IPS-20b (cell line): ENCODE data around the gene CALU.

Experiments used
- H3K27ac ChIP-seq: one replicate; pipeline ENCODE4 v1.5.1; 2013; ENCODE audit warnings: low read length
- H3K27me3 ChIP-seq: 2 replicates; pipeline ENCODE4 v1.6.1; 2013; ENCODE audit warnings: mild to moderate bottlenecking, low read length, inconsistent platforms; ENCODE audit not compliant: insufficient read depth
- H3K36me3 ChIP-seq: 2 replicates; pipeline ENCODE4 v1.6.1; 2013; ENCODE audit warnings: low read depth, mild to moderate bottlenecking, inconsistent platforms, low read length, moderate library complexity; ENCODE audit not compliant: insufficient read depth
- H3K4me1 ChIP-seq: 2 replicates; pipeline ENCODE4 v1.6.1; 2013; ENCODE audit warnings: mild to moderate bottlenecking, control low read depth, inconsistent platforms, low read length, moderate library complexity; ENCODE audit not compliant: insufficient read depth
- H3K4me3 ChIP-seq: 2 replicates; pipeline ENCODE4 v1.5.1; 2013; ENCODE audit warnings: mild to moderate bottlenecking, low read length, inconsistent platforms
- H3K9ac ChIP-seq: 2 replicates; pipeline ENCODE4 v1.6.1; 2013; ENCODE audit warnings: low read depth, mild to moderate bottlenecking, inconsistent platforms, low read length, moderate library complexity
- H3K9me3 ChIP-seq: 2 replicates; pipeline ENCODE4 v1.6.1; 2013; ENCODE audit warnings: mild to moderate bottlenecking, low read depth, low read length, inconsistent platforms; ENCODE audit not compliant: insufficient read depth

The CALU gene

GRCh38 chr7:128777156-128778123 lies 38.3 kb downstream of the CALU start:
- no peaks in the 10 kb centered on the region for H3K4me1 ChIP-seq
- no peak overlapping the region for H3K27ac ChIP-seq
- H3K4me3 ChIP-seq: no peak overlapping the region
- peaks cover 5% of the 10 kb centered on the region for H3K36me3 ChIP-seq
- no peak overlapping the region for H3K9ac ChIP-seq
- peaks cover 11% of the 10 kb centered on the region; the same call in 1 of the 2 replicates for H3K9me3 ChIP-seq
- H3K27me3 ChIP-seq: no peaks in the 10 kb centered on the region

GRCh38 chr7:128778946-128779345 lies 39.8 kb downstream of the CALU start:
- Histone ChIP-seq H3K4me3 (no peak overlapping the region), H3K27me3 (no peaks in the 10 kb centered on the region), H3K9me3 (peaks cover 11% of the 10 kb centered on the region; the same call in 1 of the 2 replicates), H3K27ac (no peak overlapping the region), H3K36me3 (no peaks in the 10 kb centered on the region), H3K4me1 (no peaks in the 10 kb centered on the region), H3K9ac (no peak overlapping the region)

GRCh38 chr7:128781126-128781525 lies 42.0 kb downstream of the CALU start:
- H3K4me3 ChIP-seq: no peak overlapping the region
- peaks cover 11% of the 10 kb centered on the region; the same call in 1 of the 2 replicates for H3K9me3 ChIP-seq
- no peak overlapping the region for H3K9ac ChIP-seq
- H3K4me1 ChIP-seq: no peaks in the 10 kb centered on the region
- no peak overlapping the region for H3K27ac ChIP-seq
- no peaks in the 10 kb centered on the region for H3K36me3 ChIP-seq
- no peaks in the 10 kb centered on the region for H3K27me3 ChIP-seq

GRCh38 chr7:128781851-128782250 lies 42.7 kb downstream of the CALU start:
- H3K27me3 ChIP-seq: no peaks in the 10 kb centered on the region
- no peaks in the 10 kb centered on the region for H3K4me1 ChIP-seq
- no peak overlapping the region for H3K27ac ChIP-seq
- peaks cover 11% of the 10 kb centered on the region; the same call in 1 of the 2 replicates for H3K9me3 ChIP-seq
- no peak overlapping the region for H3K4me3 ChIP-seq
- H3K9ac ChIP-seq: no peak overlapping the region
- H3K36me3 ChIP-seq: no peaks in the 10 kb centered on the region

GRCh38 chr7:128783143-128783861 lies 44.1 kb downstream of the CALU start:
- Histone ChIP-seq H3K9ac (peak overlapping the region; percentile 51), H3K27ac (no peak overlapping the region)

GRCh38 chr7:128785738-128786137 lies 46.6 kb downstream of the CALU start:
- Histone ChIP-seq H3K9me3 (no peaks in the 10 kb centered on the region), H3K36me3 (no peaks in the 10 kb centered on the region), H3K27me3 (peaks cover 12% of the 10 kb centered on the region; the same call in 1 of the 2 replicates), H3K9ac (no peak overlapping the region), H3K4me1 (no peaks in the 10 kb centered on the region), H3K27ac (no peak overlapping the region), H3K4me3 (no peak overlapping the region)

More at GRCh38 chr7:128783143-128783861, 44.1 kb downstream of the CALU start:
- Histone ChIP-seq H3K4me3 (peak overlapping the region; percentile 73), H3K36me3 (no peaks in the 10 kb centered on the region), H3K27me3 (no peaks in the 10 kb centered on the region), H3K4me1 (no peaks in the 10 kb centered on the region), H3K9me3 (no peaks in the 10 kb centered on the region)

GRCh38 chr7:128788446-128789412 lies 49.6 kb downstream of the CALU start:
- Histone ChIP-seq H3K4me3 (no peak overlapping the region), H3K27ac (no peak overlapping the region), H3K9ac (no peak overlapping the region), H3K36me3 (no peaks in the 10 kb centered on the region), H3K4me1 (peaks cover 10% of the 10 kb centered on the region), H3K27me3 (peaks cover 18% of the 10 kb centered on the region; the same call in 1 of the 2 replicates), H3K9me3 (no peaks in the 10 kb centered on the region)

- peak overlapping the region; percentile 65; the same call in 1 of the 2 replicates for H3K9ac ChIP-seq
- no peaks in the 10 kb centered on the region for H3K9me3 ChIP-seq
- H3K4me1 ChIP-seq: peaks cover 15% of the 10 kb centered on the region
- no peak overlapping the region for H3K27ac ChIP-seq
- peak overlapping the region; percentile 92 for H3K4me3 ChIP-seq
- H3K36me3 ChIP-seq: peaks cover 16% of the 10 kb centered on the region
- H3K27me3 ChIP-seq: peaks cover 18% of the 10 kb centered on the region; the same call in 1 of the 2 replicates
Observed at GRCh38 chr7:128790315-128791041, 51.3 kb downstream of the CALU start.

- no peak within 1 kb of the TSS for H3K27ac ChIP-seq
- peak within 1 kb of the TSS; percentile 92 for H3K4me3 ChIP-seq
- peaks cover 15% of the 10 kb centered on the region for H3K4me1 ChIP-seq
- no peaks in the 10 kb centered on the region for H3K9me3 ChIP-seq
- H3K36me3 ChIP-seq: peaks cover 25% of the 10 kb centered on the region
- H3K27me3 ChIP-seq: peaks cover 18% of the 10 kb centered on the region; the same call in 1 of the 2 replicates
- peak within 1 kb of the TSS; percentile 77; the same call in 1 of the 2 replicates for H3K9ac ChIP-seq
Observed at GRCh38 chr7:128791121-128791971, 52.2 kb downstream of the CALU start, which contains the start of gene CCDC136. Gene CCDC136, plus strand, starts transcription at chr7:128791968. Its CDS starts 444 bp downstream, at chr7:128792412.

- H3K9ac ChIP-seq: peak overlapping the region; percentile 77; the same call in 1 of the 2 replicates
Observed at GRCh38 chr7:128791972-128792327, 52.8 kb downstream of the CALU start.

More at GRCh38 chr7:128791972-128792327, 52.8 kb downstream of the CALU start:
- H3K27me3 ChIP-seq: peaks cover 18% of the 10 kb centered on the region; the same call in 1 of the 2 replicates
- peaks cover 15% of the 10 kb centered on the region for H3K4me1 ChIP-seq
- H3K27ac ChIP-seq: no peak overlapping the region
- no peaks in the 10 kb centered on the region for H3K9me3 ChIP-seq
- peaks cover 26% of the 10 kb centered on the region for H3K36me3 ChIP-seq
- peak overlapping the region; percentile 92 for H3K4me3 ChIP-seq
